Mammary epithelial cell (primary cell): ENCODE measurements around the gene PHC1.

Source experiments
- EZH2 ChIP-seq: IDR thresholded peaks from 2 replicates; pipeline ENCODE4 v1.6.1; 2012; ENCODE audit warnings: low read length, inconsistent platforms, borderline replicate concordance
- TF ChIP-seq, protein P1 (sequence below), 2 donors: IDR thresholded peaks in 1 of 2; conservative IDR thresholded peaks in 1 of 2; 2 replicates each; pipeline ENCODE4 v1.5.1; 2011 to 2012; ENCODE audit warnings: inconsistent platforms in 2 of 2, low read length in 2 of 2, mild to moderate bottlenecking in 2 of 2, control low read depth in 1 of 2, low read depth in 1 of 2; ENCODE audit not compliant: insufficient read depth in 1 of 2; ENCODE audit errors: extremely low read depth in 1 of 2

GRCh38 chr12:8936735-8937134 lies 22.4 kb downstream of the PHC1 start:
- no peak for TF ChIP-seq EZH2
- TF ChIP-seq, protein P1, sequence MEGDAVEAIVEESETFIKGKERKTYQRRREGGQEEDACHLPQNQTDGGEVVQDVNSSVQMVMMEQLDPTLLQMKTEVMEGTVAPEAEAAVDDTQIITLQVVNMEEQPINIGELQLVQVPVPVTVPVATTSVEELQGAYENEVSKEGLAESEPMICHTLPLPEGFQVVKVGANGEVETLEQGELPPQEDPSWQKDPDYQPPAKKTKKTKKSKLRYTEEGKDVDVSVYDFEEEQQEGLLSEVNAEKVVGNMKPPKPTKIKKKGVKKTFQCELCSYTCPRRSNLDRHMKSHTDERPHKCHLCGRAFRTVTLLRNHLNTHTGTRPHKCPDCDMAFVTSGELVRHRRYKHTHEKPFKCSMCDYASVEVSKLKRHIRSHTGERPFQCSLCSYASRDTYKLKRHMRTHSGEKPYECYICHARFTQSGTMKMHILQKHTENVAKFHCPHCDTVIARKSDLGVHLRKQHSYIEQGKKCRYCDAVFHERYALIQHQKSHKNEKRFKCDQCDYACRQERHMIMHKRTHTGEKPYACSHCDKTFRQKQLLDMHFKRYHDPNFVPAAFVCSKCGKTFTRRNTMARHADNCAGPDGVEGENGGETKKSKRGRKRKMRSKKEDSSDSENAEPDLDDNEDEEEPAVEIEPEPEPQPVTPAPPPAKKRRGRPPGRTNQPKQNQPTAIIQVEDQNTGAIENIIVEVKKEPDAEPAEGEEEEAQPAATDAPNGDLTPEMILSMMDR (conservative IDR thresholded peaks at IDR 0.05 in 1 of 2, IDR thresholded peaks at IDR 0.05 in 1 of 2; ENCODE audit: extremely low read depth in 1 of 2, insufficient read depth in 1 of 2, low read depth in 1 of 2, low read length in 2 of 2), result no peak
